Measurements from ENCODE around the gene MCF2L. TPM values are rescaled to one million over a fixed set of nuclear protein-coding genes. Genes with fewer than 3 reads are reported as not detected.
"Not testable (repeated sequence)": the region's sequence is repeated elsewhere in the genome, so short reads cannot be mapped to it uniquely, and the experiment has no call there.

Gene MCF2L
- total RNA-seq, 1 experiment from 2014 or later: 5.9 TPM

DNA sequence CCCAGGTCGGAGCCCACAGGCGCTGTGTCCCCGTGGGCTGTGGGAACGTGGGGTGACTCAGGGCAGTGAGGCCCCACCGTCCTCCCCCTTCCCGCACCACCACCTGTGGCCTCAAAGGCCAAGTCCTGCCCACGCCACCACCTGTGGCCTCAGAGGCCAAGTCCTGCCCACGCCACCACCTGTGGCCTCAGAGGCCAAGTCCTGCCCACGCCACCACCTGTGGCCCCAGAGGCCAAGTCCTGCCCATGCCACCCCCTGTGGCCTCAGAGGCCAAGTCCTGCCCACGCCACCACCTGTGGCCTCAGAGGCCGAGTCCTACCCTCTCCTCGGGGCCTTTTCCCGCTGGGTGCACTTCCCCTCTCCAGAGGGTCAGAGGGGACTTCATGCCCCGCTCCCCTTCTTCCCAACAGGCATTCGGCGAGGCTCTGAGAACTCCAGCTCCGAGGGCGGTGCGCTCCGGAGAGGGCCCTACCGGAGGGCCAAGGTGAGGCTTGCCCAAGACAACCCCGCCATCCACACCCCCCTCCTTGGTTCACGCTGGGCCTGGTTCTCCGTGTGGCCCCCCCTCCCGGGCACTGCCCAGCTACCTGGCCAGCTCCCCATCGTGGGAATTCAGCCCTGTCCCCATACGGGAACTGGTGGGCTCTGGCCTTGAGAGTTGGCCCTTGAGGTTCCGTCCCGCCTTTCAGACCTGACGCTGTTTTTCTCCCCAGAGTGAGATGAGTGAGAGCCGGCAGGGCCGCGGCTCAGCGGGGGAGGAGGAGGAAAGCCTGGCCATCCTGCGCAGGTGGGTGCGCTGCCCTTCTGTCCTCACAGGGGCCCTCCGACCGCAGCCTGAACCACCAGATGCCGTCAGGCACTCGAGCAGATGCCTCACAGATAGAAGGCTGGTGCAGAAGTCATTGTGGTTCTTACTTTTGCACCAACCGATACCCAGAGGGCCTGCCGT lies 109.2 kb downstream of the MCF2L start:
- POLR2A ChIA-PET (ENCODE audit: unreplicated experiment): no interaction called here
- DNase-seq (no peak), ATAC-seq (no peak)
- H3K9me3 ChIP-seq (ENCODE audit: low read length): no peaks in the 10 kb centered on the region
- H3K4me2 ChIP-seq (ENCODE audit: low read length): no peak overlapping the region
- no peaks in the 10 kb centered on the region for H3F3A ChIP-seq (ENCODE audit: low read length, unreplicated experiment)
- H2AFZ ChIP-seq (ENCODE audit: low read length): no peak overlapping the region
- H3K79me2 ChIP-seq (ENCODE audit: low read length): no peaks in the 10 kb centered on the region
- H3K9ac ChIP-seq (ENCODE audit: low read length): no peak overlapping the region
- H3K27me3 ChIP-seq (ENCODE audit: low read length): no peaks in the 10 kb centered on the region
- CTCF ChIA-PET: no interaction called here
- no peaks in the 10 kb centered on the region for H3K9me2 ChIP-seq (replicated peaks; ENCODE audit: low read length)
- no peak overlapping the region for H3K4me3 ChIP-seq (ENCODE audit: low read length)
- H3K36me3 ChIP-seq (ENCODE audit: low read depth, low read length): no peaks in the 10 kb centered on the region
- no peaks in the 10 kb centered on the region for H4K20me1 ChIP-seq (ENCODE audit: low read length)
- TF ChIP-seq, protein P1, sequence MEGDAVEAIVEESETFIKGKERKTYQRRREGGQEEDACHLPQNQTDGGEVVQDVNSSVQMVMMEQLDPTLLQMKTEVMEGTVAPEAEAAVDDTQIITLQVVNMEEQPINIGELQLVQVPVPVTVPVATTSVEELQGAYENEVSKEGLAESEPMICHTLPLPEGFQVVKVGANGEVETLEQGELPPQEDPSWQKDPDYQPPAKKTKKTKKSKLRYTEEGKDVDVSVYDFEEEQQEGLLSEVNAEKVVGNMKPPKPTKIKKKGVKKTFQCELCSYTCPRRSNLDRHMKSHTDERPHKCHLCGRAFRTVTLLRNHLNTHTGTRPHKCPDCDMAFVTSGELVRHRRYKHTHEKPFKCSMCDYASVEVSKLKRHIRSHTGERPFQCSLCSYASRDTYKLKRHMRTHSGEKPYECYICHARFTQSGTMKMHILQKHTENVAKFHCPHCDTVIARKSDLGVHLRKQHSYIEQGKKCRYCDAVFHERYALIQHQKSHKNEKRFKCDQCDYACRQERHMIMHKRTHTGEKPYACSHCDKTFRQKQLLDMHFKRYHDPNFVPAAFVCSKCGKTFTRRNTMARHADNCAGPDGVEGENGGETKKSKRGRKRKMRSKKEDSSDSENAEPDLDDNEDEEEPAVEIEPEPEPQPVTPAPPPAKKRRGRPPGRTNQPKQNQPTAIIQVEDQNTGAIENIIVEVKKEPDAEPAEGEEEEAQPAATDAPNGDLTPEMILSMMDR (conservative IDR thresholded peaks at IDR 0.05; ENCODE audit: low read depth, low read length): no peak
- no peak for TF ChIP-seq EZH2 (IDR thresholded peaks at IDR 0.05; ENCODE audit: low read length, unreplicated experiment)
- no peak for TF ChIP-seq EZH2phosphoT487 (IDR thresholded peaks at IDR 0.05; ENCODE audit: borderline replicate concordance, low read length)
- BruUV-seq (replicated peaks): no TSS peak
- H3K27ac ChIP-seq (ENCODE audit: low read length): no peak overlapping the region
- H3K4me1 ChIP-seq (ENCODE audit: insufficient read depth, low read length): 0 out of 2 replicates have a peak, but pooled peaks cover under 1% of the 10 kb centered on the region
- intact Hi-C loops (cut with micrococcal nuclease): no loop called here

DNA sequence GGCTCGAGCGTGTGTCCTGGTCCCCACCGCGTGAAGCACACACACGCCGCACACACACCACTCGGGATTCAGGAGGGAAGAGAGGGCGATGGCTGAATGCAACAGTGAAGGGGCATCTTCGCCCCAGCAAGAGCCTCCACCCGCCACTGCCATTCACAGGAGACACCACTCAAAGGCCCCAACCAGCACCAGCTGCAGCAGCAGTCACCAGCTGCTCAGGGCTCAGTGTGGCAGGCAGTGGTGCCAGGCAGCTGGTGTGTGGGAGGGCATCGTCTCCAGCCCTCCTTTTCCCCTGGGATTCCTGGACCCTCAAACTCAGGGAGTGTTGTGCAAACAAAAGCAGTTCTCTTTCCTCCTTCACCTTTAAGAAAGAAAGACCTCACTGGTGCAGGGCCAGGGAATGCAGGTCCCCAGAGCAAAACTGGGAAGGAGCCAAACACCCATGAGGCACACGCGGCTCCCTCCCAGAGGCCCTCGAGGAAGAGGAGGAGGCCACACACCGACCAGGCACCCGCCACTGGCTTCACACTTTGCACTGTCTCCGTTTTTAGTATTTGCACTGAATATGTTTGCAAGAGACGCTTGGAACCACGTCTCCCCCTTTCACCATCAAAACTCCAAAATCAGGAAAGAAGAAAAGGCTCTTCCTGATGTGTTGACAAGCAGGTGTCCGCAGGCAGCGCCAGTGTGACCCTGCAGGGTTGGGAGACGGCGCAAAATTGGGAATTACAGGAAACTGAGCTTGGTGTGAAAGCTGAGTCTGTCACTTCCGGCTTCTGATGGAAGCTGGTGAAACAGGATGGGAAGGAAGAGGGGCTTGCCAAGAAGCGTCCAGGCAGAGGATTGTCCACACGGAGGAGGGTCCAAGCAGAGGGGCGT lies 110.1 kb downstream of the MCF2L start:
- intact Hi-C loops (cut with micrococcal nuclease): no loop called here
- TF ChIP-seq EZH2phosphoT487 (IDR thresholded peaks at IDR 0.05; ENCODE audit: borderline replicate concordance, low read length) (no peak), EZH2 (IDR thresholded peaks at IDR 0.05; ENCODE audit: low read length, unreplicated experiment) (no peak)
- TF ChIP-seq, protein P1 (conservative IDR thresholded peaks at IDR 0.05; ENCODE audit: low read depth, low read length): no peak
- ChIA-PET POLR2A (ENCODE audit: unreplicated experiment) (no interaction called here), CTCF (no interaction called here)
- Histone ChIP-seq H3K36me3 (ENCODE audit: low read depth, low read length) (no peaks in the 10 kb centered on the region), H3K4me1 (ENCODE audit: insufficient read depth, low read length) (peaks cover 4% of the 10 kb centered on the region; the same call in 1 of the 2 replicates), H3K79me2 (ENCODE audit: low read length) (no peaks in the 10 kb centered on the region), H3K9ac (ENCODE audit: low read length) (no peak overlapping the region), H2AFZ (ENCODE audit: low read length) (no peak overlapping the region), H3K27me3 (ENCODE audit: low read length) (no peaks in the 10 kb centered on the region), H3K4me3 (ENCODE audit: low read length) (no peak overlapping the region), H3K9me2 (replicated peaks; ENCODE audit: low read length) (no peaks in the 10 kb centered on the region), H3F3A (ENCODE audit: low read length, unreplicated experiment) (no peaks in the 10 kb centered on the region), H3K9me3 (ENCODE audit: low read length) (no peaks in the 10 kb centered on the region), H3K4me2 (ENCODE audit: low read length) (no peak overlapping the region), H3K27ac (ENCODE audit: low read length) (no peak overlapping the region), H4K20me1 (ENCODE audit: low read length) (no peaks in the 10 kb centered on the region)
- DNase-seq (no peak), ATAC-seq (no peak)
- no TSS peak for BruUV-seq (replicated peaks)

DNA sequence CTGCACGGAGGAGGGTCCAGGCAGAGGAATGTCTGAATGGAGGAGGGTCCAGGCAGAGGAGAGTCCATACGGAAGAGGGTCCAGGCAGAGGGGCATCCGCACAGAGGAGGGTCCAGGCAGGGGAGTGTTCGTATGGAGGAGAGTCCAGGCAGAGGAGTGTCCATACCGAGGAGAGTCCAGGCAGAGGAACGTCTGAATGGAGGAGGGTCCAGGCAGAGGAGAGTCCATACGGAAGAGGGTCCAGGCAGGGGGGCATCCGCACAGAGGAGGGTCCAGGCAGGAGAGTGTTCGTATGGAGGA lies 110.7 kb downstream of the MCF2L start:
- H3K79me2 ChIP-seq (ENCODE audit: low read length); ATAC-seq; H4K20me1 ChIP-seq (ENCODE audit: low read length); H3K9ac ChIP-seq (ENCODE audit: low read length); H3K36me3 ChIP-seq (ENCODE audit: low read depth, low read length); CTCF ChIA-PET; H3K4me1 ChIP-seq (ENCODE audit: insufficient read depth, low read length); intact Hi-C loops (cut with micrococcal nuclease); H2AFZ ChIP-seq (ENCODE audit: low read length); H3K9me2 ChIP-seq (replicated peaks; ENCODE audit: low read length); H3K9me3 ChIP-seq (ENCODE audit: low read length); H3F3A ChIP-seq (ENCODE audit: low read length, unreplicated experiment); H3K27ac ChIP-seq (ENCODE audit: low read length); POLR2A ChIA-PET (ENCODE audit: unreplicated experiment); DNase-seq; H3K27me3 ChIP-seq (ENCODE audit: low read length); BruUV-seq (replicated peaks); H3K4me3 ChIP-seq (ENCODE audit: low read length); H3K4me2 ChIP-seq (ENCODE audit: low read length): not testable (repeated sequence)
